ENCODE results near the gene SRMS.
"Not testable (repeated sequence)": the region's sequence is repeated elsewhere in the genome, so short reads cannot be mapped to it uniquely, and the experiment has no call there.

Gene SRMS

DNA sequence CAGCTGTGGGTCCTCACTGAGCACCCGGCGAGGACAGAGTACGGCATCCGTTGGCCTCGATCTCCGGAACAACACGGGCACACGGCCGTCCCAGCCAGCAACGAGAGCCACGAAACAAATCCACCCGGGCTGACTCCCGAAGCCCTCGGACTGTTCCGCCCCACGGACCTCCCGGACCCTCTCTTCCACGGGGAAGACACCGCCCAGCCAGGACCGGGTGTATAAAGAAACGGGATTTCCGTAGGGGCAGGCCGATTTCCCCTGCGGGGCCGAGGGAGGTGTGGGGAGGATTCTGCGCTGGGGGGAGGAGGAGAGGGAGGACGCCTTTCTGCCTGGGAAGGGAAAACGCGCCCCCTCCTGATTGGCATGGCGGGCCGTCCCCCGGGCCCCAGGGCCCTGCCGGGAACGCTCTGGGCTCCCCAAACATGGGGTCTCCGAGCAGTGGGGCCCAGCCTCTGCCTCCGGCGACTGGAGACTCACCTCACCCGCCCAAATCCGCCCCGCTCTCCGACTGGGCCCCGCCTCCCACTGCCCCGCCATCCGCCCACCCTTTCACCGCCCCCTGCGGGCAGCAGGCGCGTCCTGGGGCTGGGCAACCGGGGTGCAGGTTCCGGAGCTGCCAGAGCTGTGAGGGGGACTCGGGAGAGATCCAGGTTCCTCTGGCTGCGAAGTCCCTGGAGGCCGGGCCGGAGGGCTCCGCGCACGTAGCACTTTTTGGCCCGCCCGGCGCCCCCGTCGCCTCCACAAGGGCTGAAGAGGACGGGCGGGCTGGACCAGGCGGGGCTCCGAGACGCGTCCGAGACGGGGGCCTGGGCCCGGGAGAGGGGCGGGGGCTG is 27.7 kb downstream of the SRMS start:
- DNase-seq = no peak

DNA sequence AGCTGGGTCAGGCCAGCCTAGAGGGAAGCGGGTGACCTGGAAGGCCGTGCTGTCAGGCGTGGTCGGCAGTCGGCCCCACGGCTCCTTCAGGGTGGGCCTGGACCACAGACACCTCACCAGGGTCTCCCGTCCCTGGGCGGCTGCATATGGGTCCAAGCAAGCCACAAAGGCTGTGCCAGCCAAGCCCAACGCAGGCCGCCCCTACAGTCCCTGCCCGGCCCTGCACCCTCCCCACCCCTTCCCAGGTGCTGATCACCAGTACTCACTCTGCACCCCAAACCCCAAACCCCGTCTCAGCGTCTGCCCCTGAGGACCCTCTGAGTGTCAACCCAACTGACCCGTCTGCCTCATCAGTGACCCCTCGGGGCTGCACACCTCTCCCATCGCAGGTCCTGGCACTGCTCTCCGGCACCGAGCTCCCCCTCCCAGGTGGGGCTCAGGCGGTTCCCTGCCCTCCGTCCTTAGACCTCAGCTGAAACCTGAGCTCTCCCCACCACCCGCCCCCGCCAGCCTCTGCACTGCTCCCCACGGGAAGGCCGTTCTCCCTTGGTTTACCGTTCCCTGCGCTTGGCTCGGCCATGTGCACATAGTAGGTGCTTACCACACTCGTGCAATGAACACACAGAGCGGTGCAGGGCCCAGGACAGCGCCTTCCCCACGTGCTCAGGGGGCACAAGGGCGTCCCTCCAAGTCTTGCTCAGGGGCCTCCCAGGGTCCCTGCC is 28.4 kb downstream of the SRMS start:
- no peak for DNase-seq

DNA sequence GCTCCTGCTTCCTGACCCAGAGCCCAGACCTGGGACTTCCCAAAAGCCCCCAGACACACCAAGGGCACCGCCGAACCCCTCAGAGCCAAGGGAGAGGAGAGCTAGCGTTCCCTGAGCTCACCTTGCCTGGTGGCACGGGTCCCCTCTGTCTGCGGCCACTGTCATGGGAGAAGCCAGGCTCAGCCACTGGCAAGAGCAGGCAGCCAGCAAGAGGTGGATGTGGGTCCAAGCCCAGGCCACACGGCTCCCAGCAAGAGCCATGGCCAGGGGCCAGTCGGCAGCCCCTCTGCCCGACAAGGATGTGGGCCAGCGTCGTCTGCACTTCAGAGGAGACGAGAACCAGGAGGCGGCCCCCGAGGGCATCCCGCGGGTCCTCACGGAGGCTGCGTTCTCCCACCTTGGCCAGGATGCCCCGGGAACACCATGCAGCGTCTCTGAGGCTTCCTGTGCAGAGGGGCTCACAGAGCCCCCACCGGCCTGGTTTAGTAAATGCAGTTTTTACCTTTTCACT is 29.1 kb downstream of the SRMS start:
- no peak for DNase-seq

DNA sequence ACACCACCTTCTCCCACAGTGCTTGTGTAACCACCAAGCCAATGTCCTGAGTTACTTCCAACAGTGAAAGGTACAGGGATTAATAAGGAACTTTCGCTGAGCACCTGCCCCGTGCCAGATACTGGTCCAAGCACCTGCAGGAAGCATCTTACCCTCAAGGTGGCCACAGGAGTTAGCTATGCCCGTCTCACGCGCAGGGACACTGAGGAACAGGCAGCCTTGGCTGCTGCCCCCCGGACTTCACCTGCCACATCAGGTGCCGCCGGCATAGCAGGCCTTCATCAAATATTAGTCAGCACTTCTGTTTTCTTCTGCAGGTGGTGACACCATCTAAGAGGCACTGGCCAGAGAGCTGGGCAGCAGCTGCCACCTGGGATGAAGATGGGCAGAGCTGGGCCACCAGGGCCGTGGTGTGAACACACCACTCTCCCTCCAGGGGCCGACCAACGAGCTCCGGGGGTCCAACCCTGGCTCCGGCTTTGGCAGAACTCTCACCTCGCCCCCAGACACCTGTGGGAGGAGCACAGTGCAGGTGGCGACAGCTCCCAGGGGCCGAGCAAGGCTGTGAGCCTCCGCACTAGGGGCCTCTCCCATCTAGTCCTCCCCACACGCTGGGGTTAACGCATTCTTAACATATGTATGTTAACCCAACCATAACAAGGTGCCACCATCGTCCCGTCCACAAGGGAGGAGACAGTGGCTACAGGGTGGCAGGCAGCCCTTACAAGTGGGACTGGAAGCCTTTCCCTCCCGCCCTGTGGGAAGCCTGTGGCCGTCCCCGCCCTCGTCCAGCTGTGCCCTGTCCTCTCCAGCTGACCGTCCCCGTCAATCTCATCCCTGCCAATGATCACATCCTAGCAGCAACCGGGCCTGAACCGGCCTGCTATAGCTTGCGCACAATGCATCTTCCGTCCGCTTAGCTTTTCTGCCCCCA is 29.9 kb downstream of the SRMS start:
- DNase-seq = no peak

DNA sequence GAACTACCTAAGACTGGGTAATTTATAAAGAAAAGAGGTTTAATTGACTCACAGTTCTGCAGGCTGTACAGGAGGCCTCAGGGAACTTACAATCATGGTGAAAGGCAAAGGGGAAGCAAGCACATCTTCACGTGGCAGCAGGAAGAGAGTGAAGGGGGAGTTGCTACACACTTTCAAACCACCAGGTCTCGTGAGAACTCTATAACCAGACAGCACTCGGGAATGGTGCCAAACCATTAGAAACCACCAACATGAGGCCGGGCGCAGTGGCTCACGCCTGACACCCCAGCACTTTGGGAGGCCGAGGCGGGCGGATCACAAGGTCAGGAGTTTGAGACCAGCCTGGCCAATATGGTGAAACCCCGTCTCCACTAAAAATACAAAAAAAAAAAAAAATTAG is 33.0 kb downstream of the SRMS start:
- not testable (repeated sequence) for DNase-seq

DNA sequence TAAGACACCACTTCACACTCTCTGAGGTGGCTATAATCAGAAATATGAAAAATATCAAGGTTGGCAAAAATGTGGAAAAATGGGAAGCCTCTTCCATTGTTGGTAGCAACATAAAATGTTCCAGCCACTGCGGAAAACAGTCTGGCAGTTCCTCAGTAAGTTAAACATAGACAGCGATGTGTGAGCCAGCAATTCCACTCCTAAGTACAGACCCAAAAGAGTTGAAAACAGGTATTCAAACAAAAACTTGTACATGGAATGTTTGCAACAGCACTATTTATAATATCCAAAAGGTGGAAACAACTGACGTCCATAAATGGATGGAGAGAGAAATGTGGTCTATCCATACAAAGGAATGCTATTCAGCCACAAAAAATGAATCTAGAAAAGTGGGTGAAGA is 34.3 kb downstream of the SRMS start:
- DNase-seq = no peak

DNA sequence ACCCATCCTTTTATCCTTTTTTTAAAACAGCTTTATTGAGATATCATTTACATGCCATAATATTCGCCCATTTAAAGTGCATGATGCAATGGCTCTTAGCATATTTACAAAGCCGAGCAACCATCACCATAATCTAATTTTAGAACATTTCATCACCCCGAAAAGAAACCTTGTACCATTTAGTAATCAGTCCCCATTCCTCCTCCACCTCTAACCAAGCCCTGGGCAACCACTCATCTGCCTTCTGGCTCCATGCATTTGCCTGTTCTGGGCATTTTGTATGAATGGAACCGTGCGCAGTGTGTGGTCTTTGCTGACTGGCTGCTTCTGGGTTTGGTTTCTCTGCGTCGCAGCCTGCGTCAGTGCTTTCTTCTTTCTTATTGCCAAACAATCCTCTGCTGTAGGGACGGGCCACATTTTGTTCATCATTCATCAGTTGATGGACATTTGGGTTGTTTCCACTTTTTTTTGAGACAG is 38.4 kb downstream of the SRMS start:
- no peak for DNase-seq

DNA sequence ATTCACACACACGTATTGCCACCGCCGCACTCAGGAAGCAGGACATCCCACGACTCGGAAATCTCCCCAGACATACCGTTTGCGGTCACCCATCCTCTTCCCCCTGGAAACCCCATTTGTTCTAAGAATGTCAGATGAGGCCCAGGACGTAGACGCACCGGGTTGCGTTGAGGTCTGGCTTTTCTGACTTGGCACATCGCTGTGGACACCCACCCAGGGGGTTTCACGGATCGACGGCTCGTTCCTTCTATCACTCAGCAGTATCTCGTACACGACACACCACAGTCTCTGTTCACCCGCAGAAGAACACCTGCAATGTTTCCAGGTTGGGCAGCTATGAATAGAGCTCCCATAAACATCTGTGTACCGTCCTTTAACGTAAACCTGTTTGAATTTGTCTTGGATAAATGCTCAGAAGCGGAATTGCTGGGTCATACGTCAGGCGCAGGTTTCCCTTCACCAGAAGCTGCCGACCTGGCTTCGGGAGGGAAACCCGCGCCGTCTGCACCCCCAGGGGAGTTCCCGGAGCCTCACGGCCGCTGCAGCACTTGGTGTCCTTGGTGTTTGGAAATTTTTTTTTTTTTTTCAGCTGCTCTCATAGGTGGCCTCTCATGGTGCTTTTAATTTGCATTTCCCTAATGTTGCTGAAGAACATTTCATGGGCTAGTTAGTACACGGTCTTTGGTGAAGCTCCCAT is 39.3 kb downstream of the SRMS start:
- no peak for DNase-seq

DNA sequence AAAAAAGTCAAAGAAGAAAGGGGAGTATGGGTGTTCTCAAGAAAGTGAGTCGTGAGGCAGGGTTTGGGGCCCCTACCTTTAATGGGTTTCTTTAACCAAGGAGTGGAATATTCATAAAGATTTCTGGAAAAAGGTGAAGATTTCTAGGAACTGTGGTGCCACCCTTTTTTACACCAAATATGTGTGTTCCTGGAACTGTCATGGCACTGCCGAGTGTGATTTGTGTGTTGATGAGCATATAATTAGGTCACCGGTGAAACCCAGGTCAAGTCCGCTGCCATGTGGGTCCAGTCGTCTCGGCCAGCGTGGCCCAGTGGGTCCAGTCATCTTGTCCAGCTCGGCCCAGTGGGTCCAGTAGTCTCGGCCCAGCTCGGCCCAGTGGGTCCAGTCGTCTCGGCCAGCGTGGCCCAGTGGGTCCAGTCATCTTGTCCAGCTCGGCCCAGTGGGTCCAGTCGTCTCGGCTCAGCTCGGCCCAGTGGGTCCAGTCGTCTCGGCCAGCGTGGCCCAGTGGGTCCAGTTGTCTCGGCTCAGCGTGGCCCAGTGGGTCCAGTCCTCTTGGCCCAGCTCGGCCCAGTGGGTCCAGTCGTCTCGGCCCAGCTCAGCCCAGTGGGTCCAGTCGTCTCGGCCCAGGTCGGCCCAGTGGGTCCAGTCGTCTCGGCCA is 40.3 kb downstream of the SRMS start:
- DNase-seq = no peak

DNA sequence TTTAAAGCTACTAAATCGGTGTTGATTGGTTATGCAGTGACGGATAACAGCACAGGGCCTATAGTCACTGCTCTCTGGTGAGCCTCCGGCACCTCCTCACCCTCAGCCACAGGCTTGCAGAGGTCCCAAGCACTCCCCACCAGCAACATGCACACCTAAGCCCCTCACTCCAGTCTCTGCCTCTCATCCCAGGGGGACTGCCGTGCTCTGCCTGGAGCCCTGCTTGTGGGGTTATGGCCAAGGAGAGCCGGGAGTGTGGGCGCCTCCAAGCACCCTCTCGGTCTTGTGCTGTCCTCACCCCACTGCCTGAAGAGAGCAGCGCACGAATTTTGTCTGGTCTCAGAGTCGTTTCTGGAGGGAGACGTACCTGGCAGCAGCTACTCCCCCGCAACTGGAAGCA is 41.8 kb downstream of the SRMS start:
- DNase-seq = no peak

DNA sequence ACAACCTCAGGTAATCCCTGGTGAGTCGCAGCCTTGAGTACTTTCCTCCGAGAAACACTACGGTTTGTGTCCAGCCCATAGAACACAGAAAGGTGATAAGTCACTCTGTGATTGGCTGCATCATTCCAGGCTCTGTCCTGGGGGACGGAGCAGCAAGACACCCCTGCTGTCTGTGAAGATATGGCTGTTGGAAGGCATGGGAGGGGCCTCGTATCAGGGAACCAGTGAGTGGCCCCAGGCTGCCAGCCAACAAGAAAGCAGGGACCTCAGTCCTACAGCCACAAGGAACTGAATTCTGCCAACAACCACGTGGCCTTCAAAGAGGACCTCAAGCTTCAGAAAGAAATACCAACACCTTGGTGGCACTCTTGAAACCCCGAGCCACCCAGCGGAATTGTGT is 42.3 kb downstream of the SRMS start:
- no peak for DNase-seq

DNA sequence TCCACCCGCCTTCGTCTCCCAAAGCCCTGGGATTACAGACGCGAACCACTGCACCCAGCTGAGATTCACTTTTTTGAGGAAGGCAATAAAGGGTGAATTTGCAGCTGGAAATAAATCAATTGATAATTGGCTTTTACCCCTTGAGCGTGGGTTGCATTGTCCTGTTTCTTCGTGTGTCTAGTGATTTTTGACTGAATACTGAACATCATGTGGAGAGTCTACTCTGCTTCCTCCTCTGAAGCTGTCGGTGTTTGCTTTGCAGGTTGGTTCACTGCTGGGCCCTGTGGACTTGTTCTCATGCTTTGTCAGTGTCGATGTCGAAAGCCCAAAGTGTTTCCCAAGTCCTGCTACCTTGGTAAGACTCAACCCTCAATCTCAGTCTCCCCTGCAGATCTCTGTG is 42.9 kb downstream of the SRMS start:
- no peak for DNase-seq

DNA sequence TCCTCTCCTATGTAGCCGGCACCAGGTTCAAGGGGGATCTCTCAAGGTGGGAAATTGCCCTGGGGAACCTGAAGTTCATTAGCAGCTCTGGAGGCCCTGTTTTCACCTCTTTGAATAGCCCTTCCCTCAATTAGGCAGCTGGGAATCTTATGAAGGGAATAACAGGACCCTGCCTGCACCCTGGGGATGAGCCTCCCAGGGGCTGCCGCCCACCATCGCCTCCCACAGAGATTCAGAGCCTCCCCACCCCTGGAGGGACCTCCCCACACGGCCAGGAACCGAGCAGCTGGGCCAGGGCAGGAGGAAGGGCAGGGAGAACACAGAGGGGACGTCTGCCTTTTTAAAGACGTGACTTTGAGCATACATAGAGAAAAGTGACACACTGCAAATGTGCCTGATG is 44.0 kb downstream of the SRMS start:
- no peak for DNase-seq

DNA sequence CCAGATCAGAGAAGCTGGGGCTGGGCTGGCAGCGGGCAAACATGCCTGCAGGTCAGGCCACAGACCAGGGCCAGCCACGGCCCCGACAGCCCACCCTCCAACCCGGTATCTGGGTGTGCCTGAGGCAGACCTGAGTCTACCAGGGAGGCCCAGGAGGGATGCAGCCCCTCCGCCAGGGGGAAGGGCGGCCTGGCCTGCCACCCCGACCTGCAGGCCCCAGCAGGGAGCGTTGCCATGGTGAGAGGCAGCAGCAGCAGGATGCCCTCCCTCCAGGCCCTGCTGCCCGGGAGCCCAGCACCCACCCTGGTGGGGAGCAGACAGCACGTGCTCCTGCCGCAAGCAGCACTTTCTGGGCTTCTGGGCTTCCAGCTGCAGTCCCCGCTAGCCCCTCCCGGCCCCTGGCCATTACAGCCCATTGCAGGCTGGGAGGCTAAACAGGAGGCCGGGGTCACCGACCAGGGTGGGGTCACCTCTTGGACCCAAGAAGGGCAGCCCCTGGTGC is 44.8 kb downstream of the SRMS start:
- peak; percentile 73 for DNase-seq

DNA sequence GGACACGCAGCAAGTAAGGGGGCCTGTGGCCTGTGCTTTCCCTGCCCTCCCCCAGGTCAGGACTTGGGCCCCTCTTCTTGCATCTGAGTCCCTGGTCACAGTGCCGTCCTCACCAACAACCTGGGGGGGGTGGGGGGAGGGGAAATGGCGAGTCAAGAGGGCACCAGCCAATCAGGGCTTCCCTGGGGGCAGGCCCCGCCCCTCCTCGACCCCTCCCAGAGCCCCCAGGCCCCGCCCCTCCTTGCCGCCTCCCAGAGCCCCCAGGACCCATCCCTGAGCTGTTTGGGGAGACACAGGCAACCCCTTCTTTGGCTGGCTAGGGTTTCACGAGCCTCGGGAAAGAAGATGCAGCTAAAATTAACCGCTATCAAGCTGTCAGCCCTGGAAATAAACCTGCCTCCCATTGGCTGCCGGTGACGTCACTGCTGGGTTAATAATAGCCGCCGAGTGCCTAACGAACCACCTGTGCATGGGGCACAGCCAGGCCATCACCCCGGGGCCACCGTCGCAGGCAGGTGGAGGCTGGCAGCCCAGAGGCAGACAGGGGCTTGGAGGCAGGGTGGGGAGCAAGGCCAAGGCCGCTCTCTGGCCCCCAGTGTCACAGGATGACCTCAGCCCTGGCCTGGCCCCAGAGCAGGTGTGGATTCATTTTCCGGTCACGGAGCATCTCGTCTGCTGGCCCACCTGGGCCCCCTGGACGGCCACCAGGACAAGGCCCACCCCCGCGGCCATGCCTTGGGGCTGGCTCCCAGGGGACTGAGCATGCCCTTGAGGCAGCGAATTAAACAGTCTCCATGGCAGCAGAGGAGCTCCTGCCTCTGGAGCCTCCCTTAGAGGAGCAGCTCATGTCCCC is 45.5 kb downstream of the SRMS start:
- peak; percentile 81 for DNase-seq

DNA sequence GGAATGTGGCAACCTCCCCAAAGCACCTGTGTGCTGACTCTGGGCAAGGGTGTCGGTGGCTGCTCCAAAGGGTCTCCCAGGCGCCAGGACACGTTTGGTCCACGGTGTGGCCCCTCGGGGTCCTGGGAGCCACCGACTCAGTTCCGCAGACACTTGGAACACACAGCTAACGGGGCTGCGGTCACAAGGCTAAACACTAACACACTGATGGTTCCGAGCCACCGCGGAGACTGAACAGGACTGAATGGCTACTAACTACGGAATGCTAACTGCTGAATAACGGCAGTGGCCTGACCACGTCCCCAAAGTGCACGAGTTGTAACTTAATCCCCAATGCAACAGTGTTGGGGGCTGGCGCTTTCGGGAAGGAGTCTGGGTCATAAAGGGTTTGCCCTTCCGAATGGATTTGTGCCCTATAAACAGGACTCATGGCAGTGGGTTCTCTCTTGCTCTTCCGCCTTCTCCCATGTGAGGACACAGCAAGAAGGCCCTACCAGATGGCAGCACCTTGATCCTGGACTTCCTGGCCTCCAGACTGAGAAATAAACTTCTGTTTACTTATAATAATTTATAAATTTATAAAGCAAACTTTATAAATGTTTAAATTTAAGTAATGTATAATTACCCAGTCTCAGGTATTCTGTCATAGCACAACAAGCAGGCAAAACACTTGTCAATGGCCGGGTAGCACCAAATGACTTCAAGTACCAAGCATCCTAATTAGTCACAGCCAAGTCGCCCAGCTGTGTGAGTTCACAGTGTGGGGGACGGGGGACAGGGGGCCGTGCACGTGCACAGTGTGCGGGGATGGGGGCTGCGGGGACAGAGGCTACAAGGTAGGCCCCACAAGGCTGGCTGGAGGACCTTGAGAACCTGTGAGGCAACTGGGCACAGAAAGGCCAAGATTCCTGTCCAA is 46.4 kb downstream of the SRMS start:
- no peak for DNase-seq

DNA sequence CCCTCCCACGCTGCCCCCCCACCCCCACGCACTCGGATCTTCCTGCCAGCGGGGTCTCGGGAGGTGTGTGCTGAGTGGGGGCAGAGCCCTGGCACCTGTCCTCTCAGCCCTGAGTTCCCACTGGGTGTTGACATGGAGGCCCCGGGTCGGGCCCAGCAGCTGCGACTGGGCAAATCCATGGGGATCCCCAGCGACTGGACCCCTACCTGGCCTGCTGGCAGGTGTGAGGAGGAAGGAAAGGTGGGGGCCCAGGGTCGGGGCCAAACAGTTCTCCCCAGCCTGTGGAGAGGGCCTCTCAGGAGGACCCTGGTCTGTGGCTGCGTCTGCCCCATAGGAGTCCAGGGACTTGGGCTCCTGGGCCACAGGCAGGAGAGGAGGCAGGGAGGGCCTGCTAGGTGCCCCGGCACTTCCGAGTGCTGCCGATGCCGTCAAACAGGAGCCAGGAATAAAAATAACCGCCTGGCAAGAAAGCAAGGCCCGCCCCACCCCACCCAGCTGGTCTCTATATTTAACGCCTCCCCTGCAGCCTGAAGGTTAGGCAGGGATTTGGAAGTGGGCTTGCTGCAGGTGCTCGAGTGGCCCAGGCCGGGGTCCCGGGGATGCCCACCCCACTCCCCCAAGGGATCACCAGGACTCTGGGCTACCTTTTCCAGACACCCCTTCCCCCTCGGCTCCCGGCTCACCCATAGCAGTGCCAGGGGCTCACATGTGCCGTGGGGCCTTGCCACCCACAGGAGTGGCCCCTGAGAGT is 47.2 kb downstream of the SRMS start:
- no peak for DNase-seq

DNA sequence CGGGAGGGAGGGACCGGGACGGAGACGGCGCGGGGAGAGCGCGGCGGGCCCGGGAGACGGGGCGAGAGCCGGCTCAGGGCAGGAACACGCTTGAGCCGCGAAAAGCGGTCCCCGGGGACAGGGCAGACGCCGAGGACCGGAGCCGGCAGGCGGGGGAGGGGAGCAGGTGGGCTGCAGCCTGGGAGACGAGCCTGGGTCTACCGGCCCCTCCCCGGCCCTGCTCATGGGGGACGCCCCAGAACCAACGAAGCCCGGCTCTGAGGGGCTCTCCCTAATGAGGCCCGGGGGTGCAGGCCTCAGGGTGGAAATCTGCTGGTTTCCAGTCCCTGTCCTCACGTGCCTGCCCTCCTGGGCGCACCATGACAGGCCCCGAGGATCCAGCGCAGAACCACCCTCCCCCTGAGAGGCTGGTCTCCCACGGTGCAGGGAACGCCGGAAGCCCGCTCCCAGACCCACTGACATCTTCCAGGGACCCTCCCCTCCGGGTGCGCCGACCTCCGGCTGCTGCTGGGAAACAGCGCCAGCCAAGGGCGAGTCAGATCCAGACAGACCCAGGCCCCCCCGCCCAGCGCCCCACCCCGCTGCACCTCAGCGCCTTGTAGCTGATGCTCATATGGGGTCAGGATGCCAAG is 48.1 kb downstream of the SRMS start:
- DNase-seq = peak; percentile 45

Data from NCI-H1092 (cell line).